Middle frontal gyrus (tissue), 1 donor: ENCODE measurements around the gene TOPBP1.
"Not testable (repeated sequence)": the region's sequence is repeated elsewhere in the genome, so short reads cannot be mapped to it uniquely, and the experiment has no call there.

ENCODE experiments used
- DNase-seq: peaks from one replicate; pipeline ENCODE4 v3.0.0-alpha.2; 2015; ENCODE audit warnings: low spot score; ENCODE audit errors: extremely low spot score

The TOPBP1 gene

GRCh38 chr3:133674290-133674919 lies 12.7 kb upstream of the TOPBP1 start:
- DNase-seq, result no peak

- DNase-seq, result no peak
Measured at GRCh38 chr3:133673746-133674145, 12.0 kb upstream of the TOPBP1 start.

- DNase-seq, result no peak
Measured at GRCh38 chr3:133672461-133672860, 10.7 kb upstream of the TOPBP1 start.

GRCh38 chr3:133670525-133670995 lies 8.8 kb upstream of the TOPBP1 start:
- DNase-seq, result no peak

GRCh38 chr3:133669949-133670524 lies 8.3 kb upstream of the TOPBP1 start:
- no peak for DNase-seq

GRCh38 chr3:133667118-133667517 lies 5.4 kb upstream of the TOPBP1 start:
- DNase-seq, result no peak

- not testable (repeated sequence) for DNase-seq
Measured at GRCh38 chr3:133665188-133665587, 3.4 kb upstream of the TOPBP1 start.

- no peak for DNase-seq
Measured at GRCh38 chr3:133663569-133664313, 2.0 kb upstream of the TOPBP1 start.

GRCh38 chr3:133662278-133662651 lies 524 bp upstream of the TOPBP1 start:
- DNase-seq, result no peak

GRCh38 chr3:133659806-133660205 lies 1.9 kb downstream of the TOPBP1 start:
- DNase-seq, result no peak

GRCh38 chr3:133655731-133656515 lies 5.8 kb downstream of the TOPBP1 start:
- DNase-seq, result no peak

- DNase-seq, result no peak
Measured at GRCh38 chr3:133649486-133650068, 12.2 kb downstream of the TOPBP1 start.

GRCh38 chr3:133644768-133645167 lies 17.0 kb downstream of the TOPBP1 start:
- DNase-seq, result no peak

- no peak for DNase-seq
Measured at GRCh38 chr3:133643611-133644010, 18.1 kb downstream of the TOPBP1 start.

- no peak for DNase-seq
Measured at GRCh38 chr3:133641254-133641653, 20.5 kb downstream of the TOPBP1 start.

- DNase-seq, result no peak
Measured at GRCh38 chr3:133633439-133633838, 28.3 kb downstream of the TOPBP1 start.

GRCh38 chr3:133629146-133629545 lies 32.6 kb downstream of the TOPBP1 start:
- DNase-seq, result no peak

GRCh38 chr3:133627789-133628188 lies 34.0 kb downstream of the TOPBP1 start:
- DNase-seq, result no peak

GRCh38 chr3:133620066-133620784 lies 41.5 kb downstream of the TOPBP1 start:
- no peak for DNase-seq

GRCh38 chr3:133611534-133611933 lies 50.2 kb downstream of the TOPBP1 start:
- DNase-seq, result no peak

- DNase-seq, result no peak
Measured at GRCh38 chr3:133610031-133610430, 51.7 kb downstream of the TOPBP1 start.
